HL-60 (cell line): Measurements from ENCODE around the gene PMS2.
"Not testable (repeated sequence)": the region's sequence is repeated elsewhere in the genome, so short reads cannot be mapped to it uniquely, and the experiment has no call there.

Experiments
- DNase-seq, 2 experiments: peaks; one replicate each; pipeline ENCODE4 v3.0.0-alpha.2; 2010 to 2020; ENCODE audit warnings: low read depth in 1 of 2, low spot score in 1 of 2
- H3K27ac ChIP-seq: fragments of 250-450 bp; sonication (Bioruptor Pico); replicated peaks from 2 replicates; pipeline ENCODE4 v1.5.1; 2020; ENCODE audit warnings: mild to moderate bottlenecking, moderate library complexity
- H3K27me3 ChIP-seq: fragments of 250-450 bp; sonication (Bioruptor Pico); 2 replicates; pipeline ENCODE4 v1.5.1; 2021; ENCODE audit warnings: mild to moderate bottlenecking, moderate library complexity; ENCODE audit not compliant: insufficient read depth, poor library complexity, severe bottlenecking
- H3K4me3 ChIP-seq: replicated peaks from 2 replicates; pipeline ENCODE4 v1.5.1; 2011; ENCODE audit warnings: mild to moderate bottlenecking, control low read depth, low read length; ENCODE audit not compliant: insufficient read depth

Gene PMS2

DNA sequence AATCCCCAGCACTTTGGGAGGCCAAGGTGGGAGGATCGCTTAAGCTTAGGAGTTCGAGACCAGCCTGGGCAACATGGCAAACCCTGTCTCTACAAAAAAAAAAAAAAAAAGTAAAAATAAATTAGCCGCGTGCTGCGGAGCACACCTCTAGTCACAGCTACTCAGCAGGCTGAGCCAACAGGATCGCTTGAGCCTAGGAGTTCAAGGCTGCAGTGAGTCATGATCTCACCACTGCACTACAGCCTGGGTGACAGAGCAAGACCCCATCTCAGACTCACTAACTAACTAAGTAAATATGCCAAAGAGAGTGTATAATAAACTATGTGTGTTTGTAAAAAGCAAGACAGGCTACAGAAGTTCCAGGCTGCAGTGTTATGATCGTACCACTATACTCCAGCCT is 45.0 kb downstream of the PMS2 start:
- not testable (repeated sequence) for H3K27me3 ChIP-seq, DNase-seq, H3K4me3 ChIP-seq, H3K27ac ChIP-seq

DNA sequence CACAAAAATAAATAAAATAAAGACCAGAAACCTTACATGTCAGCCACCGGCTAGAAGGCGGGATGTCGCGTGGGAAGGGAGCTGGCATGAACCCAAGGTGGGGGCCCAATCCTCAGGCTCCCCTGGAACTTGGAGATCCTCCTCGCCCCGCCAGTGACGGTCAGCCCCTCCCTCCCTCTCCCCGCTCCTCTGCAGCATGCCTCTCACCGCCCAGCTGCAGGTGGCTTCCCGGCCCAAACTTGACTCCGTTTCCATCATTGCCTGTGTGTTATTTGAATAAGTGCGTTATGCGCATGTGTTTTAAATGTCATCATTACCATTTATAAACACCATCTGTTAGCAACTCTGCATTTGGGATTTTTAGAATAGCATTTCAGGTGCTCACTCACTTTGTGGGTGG is 45.6 kb downstream of the PMS2 start:
- DNase-seq, H3K4me3 ChIP-seq, H3K27me3 ChIP-seq, H3K27ac ChIP-seq: not testable (repeated sequence)

DNA sequence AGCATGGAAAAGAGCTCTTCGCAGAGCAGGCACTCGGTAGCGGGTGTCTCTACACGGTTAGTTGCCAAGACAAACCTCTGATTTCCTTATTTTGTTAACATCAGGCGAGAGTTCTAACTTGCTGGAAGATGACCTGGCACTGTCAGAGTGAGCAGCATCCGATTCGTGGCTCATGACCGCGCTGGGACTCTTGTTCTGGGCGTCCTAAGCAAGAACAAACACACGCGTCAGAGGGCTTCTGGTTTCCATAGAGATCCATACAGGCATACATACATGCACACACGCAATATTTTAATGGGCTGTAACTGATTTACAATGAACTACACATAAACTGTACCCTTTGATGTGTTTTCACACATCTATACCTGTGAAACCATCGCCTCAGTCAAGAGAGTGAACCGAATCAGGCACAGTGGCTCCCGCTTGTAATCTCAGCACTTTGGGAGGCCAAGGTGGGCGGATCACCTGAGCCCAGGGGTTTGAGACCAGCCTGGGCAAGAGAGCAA is 73.9 kb downstream of the PMS2 start:
- H3K27ac ChIP-seq, H3K27me3 ChIP-seq, DNase-seq, H3K4me3 ChIP-seq: not testable (repeated sequence)

GRCh38 chr7:5931905-5932644 is 76.8 kb downstream of the PMS2 start:
- not testable (repeated sequence) for H3K4me3 ChIP-seq, H3K27me3 ChIP-seq, DNase-seq, H3K27ac ChIP-seq

DNA sequence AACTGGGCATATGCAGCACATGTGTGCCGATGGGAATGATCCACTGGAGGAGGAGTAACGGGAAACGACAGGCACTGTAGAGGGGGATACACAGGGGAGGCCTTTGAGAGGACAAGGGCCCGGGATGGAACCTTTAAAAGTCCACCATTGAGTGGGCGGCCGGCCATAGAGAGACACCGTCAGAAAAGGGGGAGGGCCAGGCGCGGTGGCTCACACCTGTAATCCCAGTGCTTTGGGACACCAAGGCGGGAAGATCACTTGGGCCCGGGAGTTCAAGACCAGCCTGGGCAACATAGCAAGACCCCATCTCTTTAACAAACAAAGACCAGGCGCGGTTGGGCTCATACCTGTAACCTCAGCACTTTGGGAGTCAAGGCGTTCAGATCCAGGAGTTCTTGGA is 77.6 kb downstream of the PMS2 start:
- H3K4me3 ChIP-seq, H3K27ac ChIP-seq, DNase-seq, H3K27me3 ChIP-seq: not testable (repeated sequence)

- not testable (repeated sequence) for DNase-seq, H3K4me3 ChIP-seq, H3K27me3 ChIP-seq, H3K27ac ChIP-seq
These were observed 78.6 kb downstream of the PMS2 start for GRCh38 chr7:5930290-5930689.

DNA sequence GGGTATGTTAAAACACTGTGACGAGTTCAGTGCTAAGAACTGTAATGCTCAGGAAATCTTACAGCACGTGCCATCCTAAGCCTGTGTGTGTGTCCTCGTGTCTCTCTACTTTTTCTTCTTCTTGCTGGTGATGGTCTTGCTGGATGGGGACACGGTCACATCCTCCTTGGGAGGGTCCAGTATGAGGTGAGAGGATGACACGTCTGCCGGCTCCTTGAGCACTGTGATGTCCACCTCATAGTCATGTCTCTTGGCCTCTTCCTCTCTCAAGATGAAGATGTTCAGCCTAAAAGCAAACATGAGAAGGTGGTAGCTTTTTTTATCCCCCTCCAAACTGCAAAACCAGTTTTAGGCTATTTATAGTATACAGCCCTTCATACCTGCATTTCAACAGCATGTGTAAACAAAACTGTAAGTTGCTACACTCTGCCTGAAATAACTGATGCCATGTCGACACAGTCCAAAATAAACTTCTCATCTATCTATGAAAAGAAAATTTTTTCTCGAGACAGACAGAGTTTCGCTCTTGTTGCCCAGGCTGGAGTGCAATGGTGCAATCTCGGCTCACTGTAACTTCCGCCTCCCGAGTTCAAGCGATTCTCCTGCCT is 82.5 kb downstream of the PMS2 start:
- not testable (repeated sequence) for H3K27me3 ChIP-seq, H3K27ac ChIP-seq, H3K4me3 ChIP-seq, DNase-seq

- H3K27ac ChIP-seq, DNase-seq, H3K27me3 ChIP-seq, H3K4me3 ChIP-seq: not testable (repeated sequence)
These were observed 84.2 kb downstream of the PMS2 start for GRCh38 chr7:5924630-5925029.

- H3K27ac ChIP-seq, H3K4me3 ChIP-seq, H3K27me3 ChIP-seq, DNase-seq: not testable (repeated sequence)
These were observed 84.7 kb downstream of the PMS2 start for GRCh38 chr7:5924180-5924579.
